Mesenchymal stem cell (in vitro differentiated cells and primary cell): Measurements from ENCODE around the gene AKAP6.

Experiments used
- DNase-seq: peaks from one replicate; pipeline ENCODE4 v3.0.0-alpha.2; 2013
- H2AFZ ChIP-seq: one replicate; pipeline ENCODE4 v1.6.1; 2013; ENCODE audit warnings: low read depth, mild to moderate bottlenecking, control low read depth, inconsistent platforms, low read length, moderate library complexity
- H2AK5ac ChIP-seq: 2 replicates; pipeline ENCODE4 v1.6.1; 2013; ENCODE audit warnings: low read length, moderate library complexity, mild to moderate bottlenecking, inconsistent platforms; ENCODE audit not compliant: severe bottlenecking
- H2BK120ac ChIP-seq: one replicate; pipeline ENCODE4 v1.6.1; 2013; ENCODE audit warnings: low read depth, mild to moderate bottlenecking, inconsistent platforms, low read length, moderate library complexity
- H2BK12ac ChIP-seq, 2 experiments: one replicate each; pipeline ENCODE4 v1.6.1; 2013; ENCODE audit warnings: inconsistent platforms in 2 of 2, low read length in 2 of 2, mild to moderate bottlenecking in 2 of 2, moderate library complexity in 2 of 2, control low read depth in 1 of 2
- H2BK15ac ChIP-seq: one replicate; pipeline ENCODE4 v1.6.1; 2013; ENCODE audit warnings: mild to moderate bottlenecking, low read depth, inconsistent platforms; ENCODE audit not compliant: poor library complexity, severe bottlenecking
- H2BK5ac ChIP-seq: 2 replicates; pipeline ENCODE4 v1.6.1; 2013; ENCODE audit warnings: low read depth, mild to moderate bottlenecking, low read length, control low read depth, inconsistent platforms; ENCODE audit not compliant: poor library complexity, severe bottlenecking
- H3K14ac ChIP-seq, 2 experiments: one replicate each; pipeline ENCODE4 v1.6.1; 2013; ENCODE audit warnings: inconsistent platforms in 2 of 2, low read length in 2 of 2, control low read depth in 1 of 2, mild to moderate bottlenecking in 1 of 2, moderate library complexity in 1 of 2
- H3K18ac ChIP-seq, 2 experiments: one replicate each; pipeline ENCODE4 v1.6.1; 2013; ENCODE audit warnings: inconsistent platforms in 2 of 2, low read length in 2 of 2, control low read depth in 1 of 2, low read depth in 1 of 2, mild to moderate bottlenecking in 1 of 2
- H3K23ac ChIP-seq, 2 experiments: one replicate each; pipeline ENCODE4 v1.6.1; 2013; ENCODE audit warnings: inconsistent platforms in 2 of 2, low read length in 2 of 2, mild to moderate bottlenecking in 2 of 2, moderate library complexity in 2 of 2, control low read depth in 1 of 2
- H3K27ac ChIP-seq: 2 replicates; pipeline ENCODE4 v1.5.1; 2013; ENCODE audit warnings: mild to moderate bottlenecking, moderate library complexity, low read length, control low read depth, inconsistent platforms; ENCODE audit not compliant: poor library complexity, severe bottlenecking
- H3K27me3 ChIP-seq, 2 experiments: 2 replicates each; pipeline versions ENCODE4 v1.6.1 to v1.7.0; 2013; ENCODE audit warnings: low read length in 2 of 2, mild to moderate bottlenecking in 2 of 2, moderate library complexity in 2 of 2, control low read depth in 1 of 2, inconsistent platforms in 1 of 2; ENCODE audit not compliant: control insufficient read depth in 1 of 2, insufficient read depth in 1 of 2
- H3K36me3 ChIP-seq, 2 experiments: 2 replicates each; pipeline versions ENCODE4 v1.6.1 to v1.7.0; 2013; ENCODE audit warnings: low read length in 2 of 2, control low read depth in 1 of 2, inconsistent platforms in 1 of 2, low read depth in 1 of 2, mild to moderate bottlenecking in 1 of 2; ENCODE audit not compliant: insufficient read depth in 2 of 2, control insufficient read depth in 1 of 2
- H3K4ac ChIP-seq, 2 experiments: one replicate each; pipeline ENCODE4 v1.6.1; 2013; ENCODE audit warnings: inconsistent platforms in 2 of 2, low read length in 2 of 2, mild to moderate bottlenecking in 2 of 2, moderate library complexity in 2 of 2, control low read depth in 1 of 2, low read depth in 1 of 2
- H3K4me1 ChIP-seq: 2 replicates; pipeline ENCODE4 v1.6.1; 2013; ENCODE audit warnings: low read depth, low read length, control low read depth; ENCODE audit not compliant: control insufficient read depth, insufficient read depth
- H3K4me2 ChIP-seq: 2 replicates; pipeline ENCODE4 v1.6.1; 2013; ENCODE audit warnings: low read length, mild to moderate bottlenecking, inconsistent platforms; ENCODE audit not compliant: poor library complexity, severe bottlenecking
- H3K4me3 ChIP-seq, 2 experiments: 2 replicates each; pipeline versions ENCODE4 v1.5.1 to v1.7.0; 2013; ENCODE audit warnings: low read length in 2 of 2, mild to moderate bottlenecking in 2 of 2, control low read depth in 1 of 2, low read depth in 1 of 2; ENCODE audit not compliant: insufficient read depth in 1 of 2
- H3K79me1 ChIP-seq: replicated peaks from 2 replicates; pipeline ENCODE4 v1.6.1; 2013; ENCODE audit warnings: mild to moderate bottlenecking, control low read depth, low read length, inconsistent platforms; ENCODE audit not compliant: poor library complexity, severe bottlenecking
- H3K9ac ChIP-seq: 2 replicates; pipeline ENCODE4 v1.7.0; 2013; ENCODE audit warnings: mild to moderate bottlenecking, low read length, moderate library complexity
- H3K9me3 ChIP-seq: 2 replicates; pipeline ENCODE4 v1.7.0; 2013; ENCODE audit warnings: mild to moderate bottlenecking, low read length; ENCODE audit not compliant: control insufficient read depth
- H4K8ac ChIP-seq: one replicate; pipeline ENCODE4 v1.6.1; 2013; ENCODE audit warnings: inconsistent platforms, mild to moderate bottlenecking, low read length, moderate library complexity
- H4K91ac ChIP-seq: one replicate; pipeline ENCODE4 v1.6.1; 2013; ENCODE audit warnings: mild to moderate bottlenecking, low read length, inconsistent platforms
- WGBS: methylation state at CpG from one replicate; pipeline ENCODE4 v1.1.7; 2013; ENCODE audit warnings: mixed read lengths; 5-methylcytosine and 5-hydroxymethylcytosine counted together

The AKAP6 gene

DNA sequence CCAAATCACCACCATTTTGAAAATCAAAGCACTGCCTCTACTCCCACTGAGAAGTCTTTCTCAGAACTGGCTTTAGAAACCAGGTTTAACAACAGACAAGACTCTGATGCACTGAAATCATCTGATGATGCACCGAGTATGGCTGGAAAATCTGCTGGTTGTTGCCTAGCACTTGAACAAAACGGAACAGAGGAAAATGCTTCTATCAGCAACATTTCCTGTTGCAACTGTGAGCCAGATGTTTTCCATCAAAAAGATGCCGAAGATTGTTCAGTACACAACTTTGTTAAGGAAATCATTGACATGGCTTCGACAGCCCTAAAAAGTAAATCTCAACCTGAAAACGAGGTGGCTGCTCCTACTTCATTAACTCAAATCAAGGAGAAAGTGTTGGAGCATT lies 494.6 kb downstream of the AKAP6 start:
- no peak overlapping the region for H4K91ac ChIP-seq
- no peak overlapping the region for H3K27ac ChIP-seq
- no peaks in the 10 kb centered on the region for H3K27me3 ChIP-seq
- H2BK15ac ChIP-seq = no peak overlapping the region
- no peaks in the 10 kb centered on the region for H3K79me1 ChIP-seq
- H3K14ac ChIP-seq = no peak overlapping the region
- peak; percentile 43 for DNase-seq
- no peak overlapping the region for H2BK120ac ChIP-seq
- no peak overlapping the region for H3K23ac ChIP-seq
- H3K9me3 ChIP-seq = no peaks in the 10 kb centered on the region
- H2AK5ac ChIP-seq = no peak overlapping the region
- H2BK5ac ChIP-seq = no peak overlapping the region
- H3K4me2 ChIP-seq = no peak overlapping the region
- H2BK12ac ChIP-seq = peak overlapping the region in 1 of 2 experiments; percentile 3
- no peaks in the 10 kb centered on the region for H3K36me3 ChIP-seq
- WGBS = 76% methylated on average over 5 of the region's 5 CpGs
- no peak overlapping the region for H3K18ac ChIP-seq
- no peak overlapping the region for H4K8ac ChIP-seq
- H3K9ac ChIP-seq = no peak overlapping the region
- H2AFZ ChIP-seq = no peak overlapping the region
- no peak overlapping the region for H3K4ac ChIP-seq
- H3K4me3 ChIP-seq = no peak overlapping the region
- peaks cover 1% of the 10 kb centered on the region for H3K4me1 ChIP-seq

- Histone ChIP-seq H2AFZ (no peak overlapping the region), H3K9ac (no peak overlapping the region), H3K23ac (no peak overlapping the region), H4K8ac (no peak overlapping the region), H3K9me3 (no peaks in the 10 kb centered on the region), H3K27me3 (no peaks in the 10 kb centered on the region), H3K14ac (no peak overlapping the region), H2AK5ac (no peak overlapping the region), H2BK5ac (no peak overlapping the region), H2BK120ac (no peak overlapping the region), H3K18ac (peak overlapping the region in 1 of 2 experiments; percentile 0), H3K4me1 (peaks cover 1% of the 10 kb centered on the region), H3K4ac (no peak overlapping the region), H3K79me1 (no peaks in the 10 kb centered on the region), H2BK15ac (no peak overlapping the region), H3K4me2 (no peak overlapping the region), H2BK12ac (no peak overlapping the region), H3K4me3 (no peak overlapping the region), H4K91ac (no peak overlapping the region), H3K36me3 (no peaks in the 10 kb centered on the region), H3K27ac (no peak overlapping the region)
- WGBS = 83% methylated on average over 3 of the region's 3 CpGs
- DNase-seq = no peak
These were observed 495.1 kb downstream of the AKAP6 start for GRCh38 chr14:32824195-32824594.

GRCh38 chr14:32825058-32825457 lies 496.0 kb downstream of the AKAP6 start:
- 89% methylated on average over 4 of the region's 4 CpGs for WGBS

GRCh38 chr14:32826404-32827082 lies 497.4 kb downstream of the AKAP6 start:
- H2BK12ac ChIP-seq = no peak overlapping the region
- no peaks in the 10 kb centered on the region for H3K36me3 ChIP-seq
- no peak overlapping the region for H2BK5ac ChIP-seq
- H3K4me3 ChIP-seq = no peak overlapping the region
- 71% methylated on average over 5 of the region's 9 CpGs for WGBS
- H3K23ac ChIP-seq = no peak overlapping the region
- no peaks in the 10 kb centered on the region for H3K9me3 ChIP-seq
- H4K91ac ChIP-seq = no peak overlapping the region
- peak overlapping the region; percentile 53 for H4K8ac ChIP-seq
- peaks cover 1% of the 10 kb centered on the region for H3K4me1 ChIP-seq
- H3K18ac ChIP-seq = peak overlapping the region in 1 of 2 experiments; percentile 52
- no peaks in the 10 kb centered on the region for H3K27me3 ChIP-seq
- no peaks in the 10 kb centered on the region for H3K79me1 ChIP-seq
- H3K4ac ChIP-seq = peak overlapping the region in 1 of 2 experiments; percentile 41
- no peak overlapping the region for H3K4me2 ChIP-seq
- no peak overlapping the region for H3K27ac ChIP-seq
- no peak overlapping the region for H2AK5ac ChIP-seq
- peak overlapping the region; percentile 11 for H2AFZ ChIP-seq
- no peak overlapping the region for H3K14ac ChIP-seq
- no peak for DNase-seq
- no peak overlapping the region for H2BK15ac ChIP-seq
- no peak overlapping the region for H3K9ac ChIP-seq
- no peak overlapping the region for H2BK120ac ChIP-seq

More at GRCh38 chr14:32825058-32825457, 496.0 kb downstream of the AKAP6 start:
- Histone ChIP-seq H3K27me3 (no peaks in the 10 kb centered on the region), H2AK5ac (no peak overlapping the region), H3K14ac (no peak overlapping the region), H2BK12ac (no peak overlapping the region), H3K4ac (no peak overlapping the region), H3K4me1 (peaks cover 1% of the 10 kb centered on the region), H3K9ac (no peak overlapping the region), H2AFZ (no peak overlapping the region), H2BK120ac (no peak overlapping the region), H3K4me2 (no peak overlapping the region), H3K23ac (no peak overlapping the region), H3K4me3 (no peak overlapping the region), H2BK15ac (no peak overlapping the region), H4K8ac (no peak overlapping the region), H3K79me1 (no peaks in the 10 kb centered on the region), H3K36me3 (no peaks in the 10 kb centered on the region), H3K27ac (no peak overlapping the region), H4K91ac (no peak overlapping the region), H3K9me3 (no peaks in the 10 kb centered on the region), H3K18ac (no peak overlapping the region), H2BK5ac (no peak overlapping the region)
- DNase-seq = no peak
